HG03442 (cell line): ENCODE measurements around the gene UBE2Q2.
"Not testable (repeated sequence)": the region's sequence is repeated elsewhere in the genome, so short reads cannot be mapped to it uniquely, and the experiment has no call there.

Experiments used
- ATAC-seq: cut with Tn5 transposase; IDR thresholded peaks from one replicate; pipeline ENCODE4 v1.9.1; 2021; ENCODE audit warnings: mild to moderate bottlenecking, moderate library complexity; ENCODE audit not compliant: unreplicated experiment

The UBE2Q2 gene

DNA sequence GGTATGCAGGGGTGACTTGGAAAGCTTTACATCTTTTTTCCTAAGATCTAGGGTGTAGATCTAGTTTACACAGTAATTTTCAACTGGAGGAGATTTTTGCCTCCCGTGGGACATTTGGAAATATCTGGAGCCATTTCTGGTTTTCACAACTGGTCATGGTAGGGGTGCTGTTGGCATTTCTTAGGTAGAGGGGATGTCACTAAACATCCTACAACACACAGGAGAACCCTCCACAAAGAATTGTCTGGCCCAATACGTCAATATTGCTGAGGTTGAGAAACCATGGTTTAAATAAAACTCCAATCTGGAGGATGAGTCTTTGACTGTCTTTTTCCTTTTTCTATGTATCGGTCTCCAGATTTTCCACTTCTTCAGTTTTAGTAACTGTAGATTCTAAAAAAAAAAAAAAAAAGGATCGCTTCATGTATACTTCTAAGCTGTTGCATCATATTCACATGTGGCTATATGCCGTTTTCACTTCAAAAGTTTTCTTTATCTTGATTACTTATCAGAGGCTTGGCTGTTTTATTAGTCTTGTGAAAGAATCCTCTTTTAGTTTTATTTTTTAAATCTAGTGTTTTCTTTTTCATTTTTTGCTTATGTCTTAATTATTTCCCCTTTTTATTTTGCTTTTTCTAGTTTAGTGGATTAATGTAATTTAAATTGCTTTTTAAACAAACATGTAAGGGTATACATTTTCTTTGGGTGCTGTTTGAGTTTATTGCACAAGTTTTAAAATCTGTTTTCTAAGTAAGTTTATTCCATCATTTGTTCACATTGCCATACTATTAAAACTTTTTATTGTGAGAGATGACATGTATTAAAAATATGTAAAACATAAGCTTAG is 21.2 kb downstream of the UBE2Q2 start:
- no peak for ATAC-seq

DNA sequence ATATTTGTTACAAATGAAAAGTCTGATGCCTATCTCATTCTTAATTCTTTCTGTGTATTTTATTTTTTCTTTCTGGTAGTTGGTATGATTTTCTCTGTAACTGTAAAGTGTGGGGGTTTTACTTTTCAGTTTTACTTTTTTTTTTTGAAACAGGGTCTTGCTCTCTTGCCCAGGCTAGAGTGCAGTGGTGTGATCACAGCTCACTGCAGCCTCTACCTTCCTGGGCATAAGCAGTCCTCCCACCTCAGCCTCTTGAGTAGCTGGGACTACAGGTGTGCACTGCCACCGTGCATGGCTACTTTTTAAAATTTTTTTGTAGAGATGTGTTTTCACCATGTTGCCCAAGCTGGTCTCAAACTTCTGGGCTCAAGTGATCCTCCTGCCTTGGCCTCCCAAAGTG is 22.8 kb downstream of the UBE2Q2 start:
- ATAC-seq: not testable (repeated sequence)

DNA sequence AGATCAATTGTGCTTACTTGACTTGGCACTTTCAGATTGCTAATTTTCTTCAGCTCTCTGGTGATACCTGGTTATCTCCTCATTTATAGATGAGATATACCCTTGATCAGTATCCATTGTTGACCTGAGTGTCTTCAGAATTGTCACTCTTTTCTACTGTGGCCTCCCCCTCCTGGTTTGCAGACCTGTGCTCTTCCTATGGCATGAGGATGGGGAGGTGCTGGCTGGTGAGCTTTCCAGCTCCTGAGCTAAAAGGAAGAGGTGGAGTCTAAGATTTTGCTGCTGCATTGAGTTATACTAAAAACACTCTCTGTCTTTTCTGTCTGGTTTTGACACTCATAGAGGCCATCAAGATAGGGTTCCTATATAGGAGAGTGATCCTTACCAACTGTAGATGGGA is 23.7 kb downstream of the UBE2Q2 start:
- no peak for ATAC-seq

DNA sequence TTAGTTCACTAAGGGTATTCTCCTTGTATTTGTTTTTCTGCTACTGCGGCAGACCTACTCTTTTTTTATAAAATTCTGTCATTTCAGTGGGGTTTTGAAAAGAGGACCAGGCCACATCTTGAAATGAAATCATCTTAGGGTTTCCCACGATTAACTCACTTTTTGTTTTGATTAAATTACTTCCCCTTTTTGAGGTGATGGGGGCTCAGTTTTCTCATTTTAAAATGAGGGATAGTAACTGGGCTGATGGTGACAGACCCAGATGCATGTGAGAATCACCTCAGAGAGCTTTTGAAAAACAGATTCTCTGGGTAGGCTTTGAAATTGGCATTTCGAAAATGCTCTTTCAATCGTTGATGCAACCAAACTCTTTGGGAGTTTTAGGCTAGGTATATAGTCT is 24.2 kb downstream of the UBE2Q2 start:
- no peak for ATAC-seq

DNA sequence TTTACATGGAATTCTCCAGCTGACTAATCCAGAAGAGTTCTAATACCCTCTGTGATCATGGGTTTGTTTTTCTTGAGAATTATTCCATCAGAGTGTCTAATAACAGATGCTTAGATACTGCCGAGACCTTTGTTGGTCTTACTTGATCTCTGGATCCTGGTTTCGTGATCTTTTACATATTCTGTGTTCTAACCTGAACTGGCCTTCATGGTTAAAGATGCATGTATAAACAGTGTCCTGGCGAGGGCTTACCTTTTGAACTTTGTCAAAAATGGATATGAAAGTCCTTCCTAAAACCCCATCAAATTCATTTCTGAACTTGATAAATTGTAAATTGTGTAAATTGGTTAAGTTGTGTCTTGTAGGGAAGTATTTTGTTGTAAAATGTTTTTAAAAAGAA is 24.8 kb downstream of the UBE2Q2 start:
- ATAC-seq: no peak

DNA sequence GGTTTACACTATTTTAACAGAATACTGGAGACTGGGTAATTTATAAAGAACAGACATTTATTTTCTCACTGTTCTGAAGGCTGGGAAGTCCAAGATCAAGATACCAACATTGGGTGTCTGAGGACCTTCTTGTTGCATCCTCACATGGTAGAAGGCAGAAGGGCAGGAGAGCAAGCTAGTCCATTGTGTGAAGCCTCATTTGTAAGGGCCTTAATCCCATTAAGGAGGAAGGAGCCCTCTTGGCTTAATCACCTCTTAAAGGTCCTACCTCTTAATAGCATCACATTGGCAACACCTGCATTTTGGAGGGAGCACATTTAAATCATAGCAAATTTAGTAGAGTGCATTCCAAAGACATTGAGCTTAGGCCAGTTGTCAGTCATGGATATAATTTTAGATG is 26.2 kb downstream of the UBE2Q2 start:
- no peak for ATAC-seq

DNA sequence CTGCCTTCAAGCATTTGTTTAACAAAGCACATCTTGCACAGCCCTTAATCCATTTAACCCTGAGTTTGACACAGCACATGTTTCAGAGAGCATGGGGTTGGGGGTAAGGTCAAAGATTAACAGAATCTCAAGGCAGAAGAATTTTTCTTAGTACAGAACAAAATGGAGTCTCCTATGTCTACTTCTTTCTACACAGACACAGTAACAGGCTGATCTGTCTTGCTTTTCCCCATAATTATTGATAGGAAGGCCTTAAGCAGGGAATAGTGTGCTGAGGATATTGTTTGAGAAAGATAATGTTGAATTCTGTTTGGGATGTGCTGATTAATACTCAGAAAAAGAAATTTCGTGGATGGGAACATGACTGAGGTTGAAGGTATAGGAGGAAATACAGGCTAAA is 28.3 kb downstream of the UBE2Q2 start:
- not testable (repeated sequence) for ATAC-seq

DNA sequence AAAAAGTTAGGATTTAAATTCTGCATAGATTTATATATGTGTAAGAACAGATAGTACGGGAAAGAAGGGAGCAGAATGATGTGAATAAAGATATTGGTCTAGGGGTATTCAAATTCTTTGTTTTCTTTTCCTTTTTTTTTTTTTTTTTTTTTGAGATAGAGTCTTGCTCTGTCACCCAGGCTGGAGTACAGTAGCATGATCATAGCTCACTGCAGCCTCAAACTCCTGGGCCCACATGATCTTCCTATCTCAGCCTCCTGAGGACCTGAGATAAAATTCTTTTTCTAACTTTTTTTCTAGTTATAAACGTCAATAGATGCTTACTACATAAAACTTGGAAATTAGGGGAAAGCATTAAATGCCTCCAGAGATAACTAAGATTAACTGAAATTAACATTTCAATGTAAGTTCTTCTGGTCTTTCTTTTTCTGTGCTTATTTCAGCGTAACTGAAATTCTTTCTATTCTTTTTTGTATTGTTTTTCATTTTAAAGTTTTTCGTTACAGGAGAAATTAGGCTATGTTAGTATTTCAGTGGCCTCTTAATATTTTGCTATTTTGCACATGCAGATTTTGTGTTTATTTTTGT is 29.2 kb downstream of the UBE2Q2 start:
- no peak for ATAC-seq

DNA sequence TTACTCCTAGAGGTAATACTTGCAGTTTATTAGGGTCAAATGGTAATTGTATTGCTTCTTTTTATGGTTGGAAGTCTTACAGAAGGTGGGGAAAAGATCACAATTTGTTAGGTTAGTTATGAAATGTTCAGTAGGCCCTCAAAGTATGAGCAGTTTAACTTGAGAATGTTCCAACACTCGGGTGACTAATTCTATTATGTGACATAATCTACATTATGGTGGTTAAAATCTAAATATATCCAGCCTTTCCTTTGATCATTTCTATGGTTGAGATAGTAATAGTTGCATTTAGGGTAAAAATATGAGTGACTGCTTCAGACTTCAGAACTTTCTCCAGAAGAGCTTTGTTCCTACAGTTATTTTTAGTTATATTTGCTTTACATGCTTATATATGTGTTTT is 40.8 kb downstream of the UBE2Q2 start:
- no peak for ATAC-seq

DNA sequence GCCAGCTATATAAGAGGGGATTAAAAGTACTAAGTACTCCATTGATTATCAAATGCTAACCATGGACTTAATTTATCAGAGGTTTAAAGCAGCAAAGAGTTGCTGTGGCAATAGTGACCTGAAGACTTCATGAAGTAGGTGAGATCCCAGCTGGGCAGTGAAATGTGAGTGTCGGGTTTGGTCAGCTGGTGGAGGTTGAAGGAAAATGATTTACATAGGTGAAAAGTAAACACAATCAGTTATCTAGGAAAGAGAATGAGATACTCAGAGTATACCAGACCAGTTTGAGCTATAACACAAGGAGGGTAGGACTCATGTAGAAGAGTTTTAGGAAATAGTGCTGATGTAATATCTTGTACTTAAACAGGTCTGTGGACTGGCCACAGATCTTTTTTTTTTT is 43.9 kb downstream of the UBE2Q2 start:
- ATAC-seq: no peak

DNA sequence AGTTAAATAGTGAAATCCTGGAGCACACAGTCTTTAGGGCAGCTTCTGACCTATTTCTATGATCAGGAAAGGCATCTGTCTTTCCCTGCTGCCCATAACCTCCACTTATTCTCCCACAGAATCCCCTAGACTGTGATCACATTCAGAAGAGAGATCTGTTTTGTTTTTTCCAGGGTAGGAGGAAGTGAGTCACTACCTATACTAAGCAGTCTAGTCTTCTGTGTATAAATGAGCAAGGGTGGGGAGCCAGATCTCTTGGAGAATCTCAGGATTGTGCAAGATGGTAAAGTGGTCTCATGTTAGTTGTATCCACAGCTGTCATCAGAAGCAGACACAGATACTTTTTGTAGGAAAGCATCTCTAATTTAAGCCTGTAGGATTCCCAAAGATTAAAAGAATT is 48.6 kb downstream of the UBE2Q2 start:
- no peak for ATAC-seq

DNA sequence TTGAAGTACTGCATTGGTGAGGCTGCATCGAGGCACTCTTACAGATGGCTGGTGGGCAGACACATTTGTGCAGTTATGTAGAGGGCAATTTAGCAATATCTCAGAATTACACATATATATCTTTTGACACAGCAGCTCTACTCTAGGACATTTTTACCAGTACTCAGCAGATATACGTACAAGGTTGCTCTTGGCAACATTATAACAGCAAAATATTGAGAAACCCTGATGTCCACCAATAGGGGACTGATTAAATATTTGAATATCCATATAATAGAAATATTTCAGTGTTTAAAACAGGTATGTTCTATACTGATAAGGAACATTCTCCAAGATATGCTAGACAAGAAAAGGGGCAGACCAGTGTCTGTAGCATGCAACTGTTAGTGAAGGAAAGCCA is 52.5 kb downstream of the UBE2Q2 start:
- no peak for ATAC-seq

DNA sequence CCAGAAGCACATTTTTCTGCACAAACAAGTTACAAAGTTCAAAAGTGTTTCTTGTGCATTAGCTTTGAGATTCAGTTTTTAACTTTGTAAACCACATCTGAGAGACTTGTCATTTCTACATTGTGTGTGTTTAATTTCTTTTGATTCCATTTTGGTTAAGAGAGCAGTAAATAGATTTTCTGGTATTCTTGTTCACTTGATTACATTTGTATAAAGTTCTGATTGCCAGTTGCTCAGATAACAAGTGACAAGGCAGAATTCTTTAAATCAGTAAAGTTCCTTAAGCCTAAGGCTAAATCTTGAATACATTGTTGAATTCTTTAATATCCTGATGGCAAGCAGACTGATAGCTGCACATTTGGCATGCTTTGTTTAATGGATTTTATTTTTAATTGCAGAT is 57.3 kb downstream of the UBE2Q2 start:
- no peak for ATAC-seq

DNA sequence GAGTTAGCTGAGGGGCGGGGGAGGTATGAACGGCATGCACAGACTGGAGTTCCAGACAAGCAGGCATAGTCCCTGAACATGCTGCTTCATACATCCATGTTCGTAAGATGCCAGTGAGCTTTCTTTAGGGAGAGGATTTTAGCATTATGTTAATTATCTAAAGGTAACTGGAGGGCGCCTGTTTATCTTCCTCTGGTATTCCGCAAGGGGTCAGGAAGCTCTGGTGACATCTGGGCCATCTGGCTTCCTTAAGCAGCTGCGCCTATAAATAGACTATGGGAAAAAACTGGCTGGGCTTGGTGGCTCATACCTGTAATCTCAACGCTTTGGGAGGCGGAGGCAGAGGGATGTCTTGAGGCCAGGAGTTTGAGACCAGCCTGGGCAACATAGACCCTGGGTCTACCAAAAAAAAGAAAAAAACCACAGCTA is 58.9 kb downstream of the UBE2Q2 start:
- no peak for ATAC-seq

DNA sequence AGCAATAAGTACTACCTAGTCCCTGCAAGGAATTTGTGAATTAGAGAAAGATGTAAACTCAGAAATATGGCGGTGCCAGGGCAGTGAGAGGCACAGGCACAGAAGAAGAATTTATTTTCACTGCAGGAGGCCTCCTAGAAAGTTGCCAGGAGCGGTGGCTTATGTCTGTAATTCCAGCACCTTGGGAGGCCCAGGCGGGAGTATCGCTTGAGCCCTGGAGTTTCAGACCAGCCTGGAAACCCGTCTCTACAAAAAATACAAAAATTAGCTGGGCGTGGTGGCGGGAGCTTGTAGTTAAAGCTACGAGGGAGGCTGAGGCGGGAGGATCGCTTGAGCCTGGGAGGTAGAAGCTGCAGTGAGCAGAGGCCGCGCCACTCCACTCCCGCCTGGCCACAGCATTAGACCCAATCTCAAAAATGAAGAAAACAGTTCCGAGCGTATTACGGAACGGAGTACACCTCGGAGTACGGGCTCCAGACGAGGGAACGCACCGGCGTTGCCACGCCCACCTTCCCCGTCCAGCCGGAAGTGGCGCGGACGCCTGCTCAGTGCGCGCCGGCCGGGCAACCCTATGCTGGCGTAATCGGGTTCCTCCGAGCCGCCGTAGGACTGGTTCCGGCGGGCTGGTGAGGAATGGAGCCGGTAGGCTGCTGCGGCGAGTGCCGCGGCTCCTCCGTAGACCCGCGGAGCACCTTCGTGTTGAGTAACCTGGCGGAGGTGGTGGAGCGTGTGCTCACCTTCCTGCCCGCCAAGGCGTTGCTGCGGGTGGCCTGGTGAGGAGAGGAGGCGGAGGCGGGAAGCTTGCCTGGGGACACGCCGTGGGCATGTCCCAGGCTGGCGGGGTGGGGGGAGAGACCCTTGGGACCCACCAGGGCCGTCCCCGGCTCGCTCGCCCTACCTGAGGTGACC is 60.3 kb downstream of the UBE2Q2 start, which contains the start of gene FBXO22:
TSS of gene FBXO22 (plus strand) at position 548 of the 909 bp plus-strand sequence. CDS start at position 634, 86 bp downstream.
- peak; percentile 91 for ATAC-seq

DNA sequence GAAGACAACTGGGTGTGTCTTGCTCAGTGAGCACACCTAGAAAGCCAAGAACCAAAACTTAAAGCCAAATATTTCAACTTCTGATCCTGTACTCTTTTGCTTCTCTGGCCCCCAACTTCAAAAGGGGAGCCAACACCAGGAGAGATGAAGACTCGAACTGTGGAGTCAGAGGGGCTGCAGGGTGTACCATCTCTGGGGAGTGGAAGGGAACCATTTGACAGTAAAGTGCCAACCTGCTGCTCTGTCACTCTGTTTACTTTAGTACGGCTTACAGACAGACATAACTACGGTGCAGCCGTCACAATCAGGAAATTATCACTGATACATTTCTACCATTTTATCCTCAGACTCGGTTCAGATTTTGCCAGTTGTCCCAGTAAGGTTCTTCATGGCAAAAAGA is 62.0 kb downstream of the UBE2Q2 start:
- no peak for ATAC-seq

DNA sequence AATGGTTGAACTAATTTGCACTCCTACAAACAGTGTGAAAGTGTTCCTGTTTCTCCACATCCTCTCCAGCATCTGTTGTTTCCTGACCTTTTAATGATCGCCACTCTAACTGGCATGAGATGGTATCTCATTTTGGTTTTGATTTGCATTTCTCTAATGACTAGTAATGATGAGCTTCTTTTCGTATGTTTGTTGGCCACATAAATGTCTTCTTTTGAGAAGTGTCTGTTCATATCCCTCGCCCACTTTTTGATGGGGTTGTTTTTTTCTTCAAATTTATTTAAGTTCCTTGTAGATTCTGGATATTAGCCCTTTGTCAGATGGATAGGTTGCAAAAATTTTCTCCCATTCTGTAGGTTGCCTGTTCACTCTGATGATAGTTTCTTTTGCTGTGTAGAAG is 67.1 kb downstream of the UBE2Q2 start:
- ATAC-seq: not testable (repeated sequence)

DNA sequence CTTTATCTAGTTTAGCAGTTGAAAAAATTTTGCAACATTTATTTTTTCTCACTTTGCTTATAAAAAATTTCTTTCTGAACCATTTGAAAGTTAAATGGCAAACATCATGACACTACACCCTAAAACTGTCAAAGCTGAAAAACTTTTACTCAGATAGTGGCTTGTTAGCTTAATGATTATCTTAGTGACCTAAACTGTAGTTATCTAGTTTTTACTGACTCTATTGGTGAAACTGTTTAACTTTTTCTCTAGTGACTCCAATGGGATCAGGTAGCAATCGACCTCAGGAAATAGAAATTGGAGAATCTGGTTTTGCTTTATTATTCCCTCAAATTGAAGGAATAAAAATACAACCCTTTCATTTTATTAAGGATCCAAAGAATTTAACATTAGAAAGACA is 73.7 kb downstream of the UBE2Q2 start:
- ATAC-seq: no peak

DNA sequence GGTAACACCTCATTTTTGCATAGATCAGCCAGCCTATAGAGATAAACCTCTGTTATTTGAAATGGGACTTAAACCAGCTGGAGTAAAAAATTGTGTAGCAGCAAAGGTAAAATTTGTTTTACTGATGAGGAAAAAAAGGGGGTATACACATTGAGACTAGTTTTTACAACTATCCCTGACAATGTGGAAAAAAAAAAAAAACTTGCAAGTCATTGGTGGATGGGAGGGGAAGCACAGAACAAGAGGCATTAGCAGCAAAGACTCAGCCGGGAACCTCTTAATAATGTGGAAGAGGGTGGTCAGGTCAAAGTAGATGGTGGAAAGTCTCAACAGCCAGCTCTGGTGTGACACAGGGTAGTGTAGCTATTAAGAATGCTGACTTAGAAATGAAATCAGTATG is 74.9 kb downstream of the UBE2Q2 start:
- ATAC-seq: no peak

DNA sequence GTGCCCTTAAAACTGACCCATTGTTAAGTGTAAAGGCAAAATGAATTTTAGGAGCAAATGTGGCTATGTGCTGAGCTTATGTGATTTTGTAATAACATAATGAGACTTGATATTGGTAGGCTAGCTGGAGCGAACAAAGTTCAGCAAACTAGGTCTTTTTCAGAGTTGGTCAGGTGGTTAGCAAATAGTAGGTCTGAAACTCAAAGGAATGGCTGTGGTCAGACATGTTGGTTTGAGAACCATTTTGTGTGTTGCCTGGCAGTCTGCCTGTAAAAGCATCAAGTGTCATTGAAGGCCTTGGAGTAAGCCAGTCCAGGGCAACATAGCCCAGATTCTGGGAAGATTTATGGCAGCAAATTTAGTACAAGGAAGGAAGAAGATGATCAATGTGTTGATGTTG is 76.8 kb downstream of the UBE2Q2 start:
- ATAC-seq: no peak
